Osteocyte (in vitro differentiated cells): Measurements from ENCODE around the gene KIAA1191. TPM values are rescaled to one million over a fixed set of nuclear protein-coding genes. Genes with fewer than 3 reads are reported as not detected.

ENCODE experiments used
- DNase-seq: peaks from one replicate; pipeline ENCODE4 v3.0.0; 2021; ENCODE audit warnings: mixed read lengths; ENCODE audit not compliant: unreplicated experiment; ENCODE audit errors: extremely low spot score
- H3K27ac Mint-ChIP-seq: one replicate; pipeline ENCODE4 v1.8.0; 2021; ENCODE audit warnings: mild to moderate bottlenecking, mixed read lengths; ENCODE audit not compliant: unreplicated experiment
- H3K27me3 Mint-ChIP-seq: one replicate; pipeline ENCODE4 v1.8.0; 2021; ENCODE audit warnings: mixed read lengths; ENCODE audit not compliant: unreplicated experiment
- H3K36me3 Mint-ChIP-seq: one replicate; pipeline ENCODE4 v1.8.0; 2021; ENCODE audit warnings: mixed read lengths; ENCODE audit not compliant: unreplicated experiment
- H3K4me1 Mint-ChIP-seq: one replicate; pipeline ENCODE4 v1.8.0; 2021; ENCODE audit warnings: mixed read lengths; ENCODE audit not compliant: unreplicated experiment
- H3K4me3 Mint-ChIP-seq: one replicate; pipeline ENCODE4 v1.8.0; 2021; ENCODE audit warnings: mild to moderate bottlenecking, moderate library complexity, mixed read lengths; ENCODE audit not compliant: unreplicated experiment
- H3K9me3 Mint-ChIP-seq: one replicate; pipeline ENCODE4 v1.8.0; 2021; ENCODE audit warnings: mixed read lengths; ENCODE audit not compliant: unreplicated experiment
- total RNA-seq: library from RNA; stranded (reverse); gene quantifications from 2 replicates; pipeline ENCODE4 v1.2.1, GENCODE V29; 2021
- TF ChIP-seq, protein P1 (sequence below): fragments of 200-600 bp; sonication (generic); IDR thresholded peaks from 2 replicates; pipeline ENCODE4 v1.5.0; 2021; ENCODE audit warnings: antibody characterized with exemption, mild to moderate bottlenecking, moderate library complexity

The KIAA1191 gene
- total RNA-seq, 1 donor from 2014 or later: 89.7 TPM

DNA sequence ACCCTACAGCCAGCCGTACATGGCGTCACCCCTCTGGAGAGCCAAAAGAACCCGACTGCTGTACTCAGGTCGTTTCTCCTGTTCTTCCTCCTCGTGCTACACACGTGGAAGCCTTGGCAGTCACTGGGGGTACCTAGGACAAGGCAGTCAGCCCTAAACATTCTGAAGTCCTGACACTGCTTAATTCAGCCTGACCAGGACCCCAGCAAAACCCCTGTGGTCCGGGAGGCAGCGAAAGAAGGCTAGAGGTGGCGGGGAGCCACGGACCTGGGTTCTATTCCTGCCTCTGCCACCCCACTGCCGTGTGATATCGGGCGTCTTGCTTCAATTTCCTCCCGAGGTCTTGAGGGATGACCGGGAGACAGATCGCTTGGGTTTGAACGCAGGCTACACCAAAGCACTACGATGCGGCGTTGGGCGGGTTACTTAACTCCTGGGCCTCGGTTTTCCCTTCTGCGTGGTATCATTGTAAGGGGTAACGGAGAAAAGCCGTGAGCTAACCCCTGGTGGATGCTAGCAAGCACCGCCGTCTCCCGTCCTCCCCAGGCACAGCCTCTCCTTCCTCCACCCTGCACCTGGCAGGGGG is 3.3 kb upstream of the KIAA1191 start:
- Mint-ChIP-seq H3K27ac (peak overlapping the region; percentile 38), H3K27me3 (no peaks in the 10 kb centered on the region), H3K4me1 (peaks cover 14% of the 10 kb centered on the region), H3K4me3 (peak overlapping the region; percentile 66), H3K36me3 (peaks cover 14% of the 10 kb centered on the region), H3K9me3 (no peaks in the 10 kb centered on the region)
- TF ChIP-seq, protein P1, sequence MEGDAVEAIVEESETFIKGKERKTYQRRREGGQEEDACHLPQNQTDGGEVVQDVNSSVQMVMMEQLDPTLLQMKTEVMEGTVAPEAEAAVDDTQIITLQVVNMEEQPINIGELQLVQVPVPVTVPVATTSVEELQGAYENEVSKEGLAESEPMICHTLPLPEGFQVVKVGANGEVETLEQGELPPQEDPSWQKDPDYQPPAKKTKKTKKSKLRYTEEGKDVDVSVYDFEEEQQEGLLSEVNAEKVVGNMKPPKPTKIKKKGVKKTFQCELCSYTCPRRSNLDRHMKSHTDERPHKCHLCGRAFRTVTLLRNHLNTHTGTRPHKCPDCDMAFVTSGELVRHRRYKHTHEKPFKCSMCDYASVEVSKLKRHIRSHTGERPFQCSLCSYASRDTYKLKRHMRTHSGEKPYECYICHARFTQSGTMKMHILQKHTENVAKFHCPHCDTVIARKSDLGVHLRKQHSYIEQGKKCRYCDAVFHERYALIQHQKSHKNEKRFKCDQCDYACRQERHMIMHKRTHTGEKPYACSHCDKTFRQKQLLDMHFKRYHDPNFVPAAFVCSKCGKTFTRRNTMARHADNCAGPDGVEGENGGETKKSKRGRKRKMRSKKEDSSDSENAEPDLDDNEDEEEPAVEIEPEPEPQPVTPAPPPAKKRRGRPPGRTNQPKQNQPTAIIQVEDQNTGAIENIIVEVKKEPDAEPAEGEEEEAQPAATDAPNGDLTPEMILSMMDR: no peak
- DNase-seq: no peak

DNA sequence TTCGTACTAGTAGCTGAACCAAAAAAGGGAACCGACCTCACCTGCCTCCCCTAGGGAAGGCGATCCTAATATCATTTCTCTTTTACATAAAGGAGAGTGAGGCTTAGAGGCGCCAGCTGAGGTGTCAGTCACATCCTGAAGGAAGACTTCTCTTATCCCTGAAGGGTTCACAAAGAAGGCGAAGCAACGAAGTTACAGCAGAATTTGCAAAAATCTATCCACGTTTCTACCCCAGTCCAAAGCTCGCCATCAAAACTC is 598 bp upstream of the KIAA1191 start:
- Mint-ChIP-seq H3K4me3 (peak overlapping the region; percentile 98), H3K9me3 (no peaks in the 10 kb centered on the region), H3K4me1 (peaks cover 21% of the 10 kb centered on the region), H3K27me3 (no peaks in the 10 kb centered on the region), H3K27ac (peak overlapping the region; percentile 90), H3K36me3 (peaks cover 9% of the 10 kb centered on the region)
- TF ChIP-seq, protein P1: no peak
- DNase-seq: no peak

GRCh38 chr5:176360894-176361436 is 599 bp downstream of the KIAA1191 start:
- Mint-ChIP-seq H3K27me3 (no peaks in the 10 kb centered on the region), H3K9me3 (no peaks in the 10 kb centered on the region), H3K27ac (peak overlapping the region; percentile 90), H3K36me3 (peaks cover 9% of the 10 kb centered on the region), H3K4me1 (peaks cover 17% of the 10 kb centered on the region), H3K4me3 (peak overlapping the region; percentile 98)
- no peak for DNase-seq
- TF ChIP-seq, protein P1: no peak

DNA sequence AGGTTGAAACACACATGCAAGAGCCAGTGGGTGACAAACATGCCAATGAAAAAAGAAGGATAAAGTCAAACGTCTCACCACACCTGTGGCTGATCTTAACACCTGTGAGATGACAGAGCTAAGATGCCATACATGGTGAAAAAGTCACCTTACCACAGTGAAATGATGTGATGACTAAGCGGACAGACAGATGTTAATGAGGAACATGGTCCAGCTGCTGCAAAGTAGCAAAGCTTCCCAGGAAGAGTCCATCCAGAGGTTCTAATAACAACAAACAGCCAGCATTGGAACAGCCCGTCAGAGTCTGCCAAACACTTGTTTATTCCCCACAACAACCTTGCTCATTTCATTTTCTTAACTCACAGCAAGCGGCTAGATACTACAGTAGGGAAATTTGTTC is 1.9 kb downstream of the KIAA1191 start:
- peak overlapping the region; percentile 50 for H3K4me3 Mint-ChIP-seq
- no peak overlapping the region for H3K27ac Mint-ChIP-seq
- H3K9me3 Mint-ChIP-seq: no peaks in the 10 kb centered on the region
- H3K27me3 Mint-ChIP-seq: no peaks in the 10 kb centered on the region
- H3K36me3 Mint-ChIP-seq: peaks cover 13% of the 10 kb centered on the region
- TF ChIP-seq, protein P1: no peak
- DNase-seq: no peak
- H3K4me1 Mint-ChIP-seq: peaks cover 14% of the 10 kb centered on the region

DNA sequence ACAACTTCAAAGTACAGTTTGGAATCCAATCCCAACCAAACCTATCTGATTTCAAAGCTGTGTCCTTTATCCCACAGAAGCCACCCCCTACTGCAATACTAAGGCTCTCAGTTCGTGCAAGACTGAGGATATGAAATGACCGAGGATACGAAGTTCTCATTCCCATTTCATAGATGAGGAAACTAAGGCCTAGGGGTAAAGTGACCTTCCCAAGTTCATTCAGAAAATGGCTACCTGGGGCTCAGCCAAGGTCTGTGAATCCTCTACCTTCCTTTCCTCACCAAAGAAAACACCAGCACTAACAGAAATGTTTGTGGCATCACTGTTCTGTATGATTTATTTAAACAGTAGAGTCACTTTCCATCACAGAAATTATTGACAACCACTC is 5.4 kb downstream of the KIAA1191 start:
- Mint-ChIP-seq H3K27me3 (no peaks in the 10 kb centered on the region), H3K36me3 (peaks cover 39% of the 10 kb centered on the region), H3K27ac (no peak overlapping the region), H3K4me1 (peaks cover 11% of the 10 kb centered on the region), H3K4me3 (no peak overlapping the region), H3K9me3 (no peaks in the 10 kb centered on the region)
- DNase-seq: no peak
- TF ChIP-seq, protein P1: no peak
